Hypothalamus (tissue), 51 donors: ENCODE results near the gene SLC36A1.

Source experiments
- DNase-seq, 51 donors: peaks; one replicate each; lab custom pipeline; 2025; lab: John Stamatoyannopoulos, UW

Gene SLC36A1

GRCh38 chr5:151450605-151451004 lies 3.2 kb downstream of the SLC36A1 start:
- DNase-seq, result no peak

GRCh38 chr5:151451626-151452520 lies 4.5 kb downstream of the SLC36A1 start:
- no peak for DNase-seq

DNA sequence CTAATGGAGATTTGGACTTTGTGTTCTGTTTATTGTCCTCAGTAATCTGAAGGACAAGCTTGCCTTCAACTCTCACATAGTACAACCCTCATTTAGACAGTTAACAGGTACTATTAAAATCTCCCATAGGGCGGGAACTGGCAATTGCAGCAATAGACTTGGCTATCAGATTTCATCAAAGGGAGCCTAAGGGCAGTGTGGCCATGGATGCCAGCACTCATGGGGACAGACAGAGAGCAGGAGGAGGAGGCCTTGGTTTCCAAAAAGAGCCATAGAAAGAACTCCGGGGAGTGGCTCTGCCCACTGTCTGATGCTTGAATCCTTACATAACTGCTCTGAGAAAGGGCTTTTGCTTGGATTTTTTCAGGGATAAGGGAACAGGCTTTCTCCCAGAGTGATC lies 6.8 kb downstream of the SLC36A1 start:
- DNase-seq, result no peak

- no peak for DNase-seq
These were observed 7.5 kb downstream of the SLC36A1 start for GRCh38 chr5:151454889-151455288.

- DNase-seq, result no peak
These were observed 9.0 kb downstream of the SLC36A1 start for GRCh38 chr5:151456321-151456940.

DNA sequence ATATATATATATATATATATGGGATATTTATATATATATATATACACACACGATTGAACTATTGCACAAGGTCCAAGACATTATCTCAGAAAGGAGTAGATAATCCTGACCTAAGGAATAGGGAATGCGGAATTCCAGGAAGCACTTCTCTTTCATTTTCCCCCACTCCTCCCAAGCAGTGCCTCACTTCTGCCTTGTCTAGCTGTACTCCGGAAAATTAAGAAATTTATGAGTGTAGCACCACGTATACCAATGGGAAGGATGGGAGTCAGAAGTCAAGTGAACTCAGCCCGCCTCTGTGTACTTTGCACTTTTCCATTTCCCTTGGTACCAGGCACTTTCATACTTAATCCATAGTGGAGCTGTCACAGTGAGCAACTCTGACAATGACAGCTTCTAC lies 10.9 kb downstream of the SLC36A1 start:
- no peak for DNase-seq

- no peak for DNase-seq
These were observed 12.4 kb downstream of the SLC36A1 start for GRCh38 chr5:151459680-151460324.

DNA sequence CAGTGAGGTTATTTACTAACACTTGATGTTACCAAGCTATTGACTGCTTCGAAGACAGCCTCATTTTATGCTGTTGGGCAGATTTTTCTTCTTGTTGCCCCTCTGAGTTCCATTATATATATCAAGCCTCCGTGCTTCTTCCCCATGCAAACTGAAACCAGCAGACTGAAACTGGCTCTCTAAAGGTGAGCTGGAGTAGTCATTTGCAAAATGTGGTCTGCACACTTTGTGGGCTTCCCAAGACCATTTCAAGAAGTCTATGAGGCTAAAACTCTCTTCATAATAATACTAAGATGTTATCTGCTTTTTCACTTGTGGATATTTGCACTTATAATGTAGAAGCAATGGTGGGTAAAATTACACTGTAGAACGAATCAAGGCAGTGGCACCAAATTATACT lies 13.9 kb downstream of the SLC36A1 start:
- no peak for DNase-seq

- DNase-seq, result no peak
These were observed 16.0 kb downstream of the SLC36A1 start for GRCh38 chr5:151463137-151464029.

DNA sequence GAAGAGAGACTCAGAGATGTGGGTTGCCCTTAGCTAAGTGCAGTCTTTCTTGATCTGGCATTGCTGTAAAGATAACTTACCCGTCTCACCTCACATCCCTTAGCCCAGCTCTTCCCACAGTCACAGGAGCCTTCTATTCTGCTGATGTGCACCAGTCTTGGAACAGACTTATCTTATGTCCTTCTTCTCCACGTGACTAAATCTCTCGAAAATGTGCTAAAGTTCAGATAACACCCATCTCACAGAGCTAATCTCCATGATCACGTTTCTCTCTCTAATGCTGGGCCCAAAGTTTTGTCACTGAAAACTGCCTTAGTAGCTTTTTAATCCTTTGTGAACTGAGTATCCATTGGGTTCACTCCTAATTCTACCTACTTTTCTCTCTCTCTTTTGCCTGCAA lies 16.7 kb downstream of the SLC36A1 start:
- no peak for DNase-seq

GRCh38 chr5:151465476-151465875 lies 18.1 kb downstream of the SLC36A1 start:
- no peak for DNase-seq

GRCh38 chr5:151467576-151467975 lies 20.2 kb downstream of the SLC36A1 start:
- no peak for DNase-seq

- DNase-seq, result no peak
These were observed 22.0 kb downstream of the SLC36A1 start for GRCh38 chr5:151469386-151469785.

DNA sequence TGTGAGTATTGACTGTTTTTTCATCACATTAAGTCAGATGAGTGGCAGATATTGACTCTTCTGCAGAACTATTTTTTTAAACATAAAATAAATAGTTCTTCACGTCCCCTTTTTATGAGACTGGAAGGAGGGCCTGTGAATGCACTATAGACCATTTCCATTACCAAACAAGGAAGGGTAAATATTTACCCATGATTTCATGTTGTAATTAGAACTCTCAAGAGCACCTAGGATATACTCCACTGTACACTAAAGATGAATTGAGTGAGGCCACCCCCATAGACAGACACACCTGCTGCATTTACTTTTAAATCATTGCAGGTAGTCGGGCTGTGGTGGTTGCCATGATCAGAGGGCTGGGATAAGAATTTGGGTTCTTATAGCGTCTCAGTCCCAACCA lies 22.6 kb downstream of the SLC36A1 start:
- no peak for DNase-seq

GRCh38 chr5:151470439-151470838 lies 23.0 kb downstream of the SLC36A1 start:
- no peak for DNase-seq

- DNase-seq, result no peak
These were observed 23.9 kb downstream of the SLC36A1 start for GRCh38 chr5:151471276-151471675.

- no peak for DNase-seq
These were observed 27.4 kb downstream of the SLC36A1 start for GRCh38 chr5:151474799-151475198.

- DNase-seq, result no peak
These were observed 28.0 kb downstream of the SLC36A1 start for GRCh38 chr5:151475388-151475787.

GRCh38 chr5:151476016-151476415 lies 28.6 kb downstream of the SLC36A1 start:
- DNase-seq, result no peak

DNA sequence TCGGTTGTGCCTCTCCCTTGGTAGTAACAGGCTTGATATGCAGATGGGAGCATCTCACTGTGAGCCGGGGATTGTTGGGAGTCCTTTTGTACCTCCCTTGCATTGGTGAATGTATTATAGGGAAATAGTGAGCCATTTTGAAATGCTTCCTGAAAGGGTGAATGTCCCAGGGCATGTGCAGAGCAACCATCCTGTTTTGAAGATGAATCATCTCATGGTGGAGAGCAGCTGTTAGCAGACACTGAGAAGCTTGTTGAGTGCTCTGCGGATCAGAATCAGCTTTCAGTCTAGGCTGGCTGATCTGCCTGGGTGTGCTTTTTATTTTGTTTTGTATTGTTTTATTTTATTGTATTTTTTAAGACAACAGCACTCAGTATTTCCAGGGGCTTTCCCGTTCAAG lies 29.7 kb downstream of the SLC36A1 start:
- no peak for DNase-seq
